ENCODE results near the gene ZNF613. TPM values are rescaled to one million over a fixed set of nuclear protein-coding genes. Genes with fewer than 3 reads are reported as not detected.

ZNF613 gene
- total RNA-seq = 7.0 and 11.2 TPM in 2 replicates
- total RNA-seq (2013) = 8.2 TPM
- 0.91 and 3.0 TPM in 2 replicates for polyA plus RNA-seq
- 3.2 and 6.3 TPM in 2 replicates for polyA minus RNA-seq

DNA sequence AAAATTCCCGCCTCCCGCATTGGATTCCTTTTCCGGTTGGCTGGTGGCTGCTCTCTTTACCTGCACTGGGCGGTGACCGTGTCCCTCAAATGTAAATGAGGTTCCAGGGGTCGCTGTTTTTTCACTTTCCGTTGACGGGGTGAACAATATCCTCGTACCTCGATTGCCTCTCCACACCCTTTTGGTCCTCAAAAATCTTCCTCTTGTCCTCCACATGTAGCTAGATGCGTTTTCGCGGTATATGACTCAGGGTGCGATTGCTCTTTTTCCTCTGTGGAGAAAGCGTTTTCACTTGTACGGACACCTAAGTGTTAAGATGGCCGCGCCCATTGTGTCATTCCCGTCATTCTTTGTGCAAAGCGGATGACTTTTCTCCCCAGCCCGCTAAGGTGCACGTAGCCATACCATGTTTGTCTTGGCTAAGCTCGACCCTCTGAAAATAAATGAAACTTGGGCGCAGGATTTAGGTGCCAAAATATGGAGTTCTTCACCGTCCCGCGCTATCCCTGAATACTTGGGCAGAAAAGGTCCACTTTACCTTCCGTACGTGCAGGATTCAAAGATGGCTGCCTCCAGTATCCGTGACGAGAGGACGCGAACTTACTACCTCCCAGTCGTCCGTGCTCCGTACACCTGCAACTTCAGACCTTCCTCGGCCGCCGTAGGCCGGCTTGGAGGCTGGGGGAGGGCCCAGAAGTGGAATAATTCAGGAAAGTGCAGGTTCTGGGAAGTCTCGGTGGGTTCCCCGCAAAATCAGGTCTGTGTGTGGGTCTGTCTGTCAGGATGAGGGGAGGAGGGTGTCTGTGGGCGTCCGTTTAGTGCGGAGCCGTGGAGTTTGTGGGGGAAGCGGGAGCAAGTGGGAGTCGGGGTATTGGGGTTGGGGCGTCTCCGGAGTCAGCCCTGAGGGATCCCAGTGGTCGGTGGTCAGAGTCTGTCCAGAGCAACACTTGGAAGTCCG, at the start of gene ZNF613:
Gene ZNF613, plus strand, starts transcription at position 689 of the 958 bp plus-strand sequence. CDS start 8,749 bp downstream, outside the sequence.
- Histone ChIP-seq H3K9me3 (ENCODE audit: control extremely low read depth in 1 of 3, control insufficient read depth in 2 of 3, insufficient read depth in 1 of 3, low read length in 2 of 3) (peaks cover 11 to 42% (median 29%) of the 10 kb centered on the region in 3 donors), H3K4me2 (replicated peaks; ENCODE audit: low read depth, low read length, poor library complexity, severe bottlenecking) (peak within 1 kb of the TSS; percentile 86), H3K4me1 (ENCODE audit: control insufficient read depth in 2 of 2, insufficient read depth in 2 of 2, low read length in 2 of 2) (peaks cover 10 to 14% of the 10 kb centered on the region in 2 donors), H3K9ac (ENCODE audit: low read length) (peak within 1 kb of the TSS; percentile 81), H3K4me3 (ENCODE audit: control extremely low read depth in 1 of 5, extremely low read depth in 1 of 5, insufficient read depth in 1 of 5, low read depth in 2 of 5, low read length in 4 of 5) (peak within 1 kb of the TSS; percentile 78 to 93 (median 86)), H3K79me2 (ENCODE audit: control insufficient read depth, insufficient read depth, low read length) (peaks cover 14% of the 10 kb centered on the region), H2AFZ (ENCODE audit: insufficient read depth, low read depth, low read length, poor library complexity, severe bottlenecking) (peak within 1 kb of the TSS; percentile 97), H3K27ac (ENCODE audit: low read length in 2 of 2) (peak within 1 kb of the TSS; percentile 72 to 76), H3K36me3 (replicated peaks in 1 of 2; ENCODE audit: control extremely low read depth in 1 of 2, control insufficient read depth in 1 of 2, extremely low read depth in 1 of 2, insufficient read depth in 2 of 2, low read length in 1 of 2) (peaks cover 0 to 9% of the 10 kb centered on the region in 2 experiments), H4K20me1 (ENCODE audit: control insufficient read depth, insufficient read depth, low read length, poor library complexity, severe bottlenecking) (no peaks in the 10 kb centered on the region), H3K27me3 (replicated peaks in 1 of 4; ENCODE audit: control extremely low read depth in 1 of 4, control insufficient read depth in 3 of 4, insufficient read depth in 4 of 4, low read length in 3 of 4) (no peaks in the 10 kb centered on the region)
- ChIA-PET CTCF (no interaction called here), POLR2A (interaction anchor here (0.6 kb wide), 1 partner anchor 1451 kb away, joined by 5 read pairs; no protein-coding TSS in a partner anchor)
- DNase-seq (peak; percentile 94), ATAC-seq (ENCODE audit: low read depth) (peak; percentile 92)
- Mint-ChIP-seq H3K4me3 (peak within 1 kb of the TSS; percentile 90), H3K27ac (peak within 1 kb of the TSS; percentile 84), H3K4me1 (peaks cover 22% of the 10 kb centered on the region), H3K27me3 (no peaks in the 10 kb centered on the region), H3K9me3 (ENCODE audit: insufficient read depth) (peaks cover 16% of the 10 kb centered on the region)
- WGBS (ENCODE audit: insufficient coverage) = under 1% methylated on average over 50 of the region's 52 CpGs
- intact Hi-C loops (cut with micrococcal nuclease) = loop anchor here (1.0 to 5.0 kb wide), 6 partner anchors 22 to 213 kb away; partner anchors contain the start of genes ZNF350, ZNF577, ZNF615 and ZNF649
- TF ChIP-seq, protein P1, sequence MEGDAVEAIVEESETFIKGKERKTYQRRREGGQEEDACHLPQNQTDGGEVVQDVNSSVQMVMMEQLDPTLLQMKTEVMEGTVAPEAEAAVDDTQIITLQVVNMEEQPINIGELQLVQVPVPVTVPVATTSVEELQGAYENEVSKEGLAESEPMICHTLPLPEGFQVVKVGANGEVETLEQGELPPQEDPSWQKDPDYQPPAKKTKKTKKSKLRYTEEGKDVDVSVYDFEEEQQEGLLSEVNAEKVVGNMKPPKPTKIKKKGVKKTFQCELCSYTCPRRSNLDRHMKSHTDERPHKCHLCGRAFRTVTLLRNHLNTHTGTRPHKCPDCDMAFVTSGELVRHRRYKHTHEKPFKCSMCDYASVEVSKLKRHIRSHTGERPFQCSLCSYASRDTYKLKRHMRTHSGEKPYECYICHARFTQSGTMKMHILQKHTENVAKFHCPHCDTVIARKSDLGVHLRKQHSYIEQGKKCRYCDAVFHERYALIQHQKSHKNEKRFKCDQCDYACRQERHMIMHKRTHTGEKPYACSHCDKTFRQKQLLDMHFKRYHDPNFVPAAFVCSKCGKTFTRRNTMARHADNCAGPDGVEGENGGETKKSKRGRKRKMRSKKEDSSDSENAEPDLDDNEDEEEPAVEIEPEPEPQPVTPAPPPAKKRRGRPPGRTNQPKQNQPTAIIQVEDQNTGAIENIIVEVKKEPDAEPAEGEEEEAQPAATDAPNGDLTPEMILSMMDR (IDR thresholded peaks at IDR 0.05) = peak; percentile 26
- TF ChIP-seq EZH2 (IDR thresholded peaks at IDR 0.05; ENCODE audit: borderline replicate concordance, insufficient read depth, low read depth, low read length, poor library complexity, severe bottlenecking) = no peak

Data from B cell (primary cell).